ENCODE data around the gene ALDH1A2.
"Not testable (repeated sequence)": the region's sequence is repeated elsewhere in the genome, so short reads cannot be mapped to it uniquely, and the experiment has no call there.

ALDH1A2 gene

DNA sequence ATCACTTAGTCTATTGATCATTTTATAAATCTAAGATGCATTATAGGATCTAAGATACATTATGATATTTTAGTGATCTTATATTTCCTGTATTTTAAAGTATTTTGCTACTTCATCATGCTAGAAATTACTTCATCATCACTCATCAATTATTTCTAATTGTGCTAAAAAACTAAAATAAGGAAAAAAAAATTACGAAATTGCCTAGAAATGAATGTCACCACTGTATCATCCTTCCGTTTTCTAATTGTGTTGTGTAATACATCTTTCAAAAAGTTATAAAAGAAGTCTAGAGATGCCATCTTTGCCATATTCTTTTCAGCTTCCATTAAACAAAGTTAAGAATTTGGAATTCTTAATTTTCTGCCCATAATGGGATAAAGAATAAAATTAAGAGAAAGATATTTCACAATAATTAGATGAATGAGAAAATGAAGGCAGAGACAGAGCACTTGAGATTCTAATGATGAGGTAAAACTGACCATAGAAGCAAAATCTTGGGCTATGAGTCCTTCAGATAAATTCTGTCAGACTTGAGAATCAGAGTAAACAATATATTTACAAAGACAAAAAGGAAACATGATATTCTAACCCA lies 48.8 kb downstream of the ALDH1A2 start:
- H3K9me3 Mint-ChIP-seq: peaks cover 0 to 1% of the 10 kb centered on the region in 2 donors
- H3K27ac Mint-ChIP-seq: no peak overlapping the region
- H3K4me3 Mint-ChIP-seq: no peak overlapping the region
- DNase-seq (no peak), ATAC-seq (replicated peaks) (no peak)
- no peaks in the 10 kb centered on the region for H3K36me3 Mint-ChIP-seq
- H3K27me3 Mint-ChIP-seq: peaks cover 14 to 20% of the 10 kb centered on the region in 2 donors
- H3K4me1 Mint-ChIP-seq: no peaks in the 10 kb centered on the region

- no peaks in the 10 kb centered on the region for H3K9me3 Mint-ChIP-seq
- H3K36me3 Mint-ChIP-seq: no peaks in the 10 kb centered on the region
- no peak for DNase-seq
- peaks cover 8 to 20% of the 10 kb centered on the region in 2 donors for H3K27me3 Mint-ChIP-seq
- H3K27ac Mint-ChIP-seq: no peak overlapping the region
- no peak for ATAC-seq (replicated peaks)
- no peak overlapping the region for H3K4me3 Mint-ChIP-seq
- no peaks in the 10 kb centered on the region for H3K4me1 Mint-ChIP-seq
These were observed 49.9 kb downstream of the ALDH1A2 start for GRCh38 chr15:58015565-58015964.

GRCh38 chr15:58014470-58014869 lies 51.0 kb downstream of the ALDH1A2 start:
- DNase-seq: no peak
- Mint-ChIP-seq H3K4me3 (no peak overlapping the region), H3K4me1 (no peaks in the 10 kb centered on the region), H3K27me3 (peaks cover 11 to 31% of the 10 kb centered on the region in 2 donors), H3K9me3 (no peaks in the 10 kb centered on the region), H3K36me3 (no peaks in the 10 kb centered on the region), H3K27ac (no peak overlapping the region)
- no peak for ATAC-seq (replicated peaks)

GRCh38 chr15:58014040-58014439 lies 51.5 kb downstream of the ALDH1A2 start:
- Mint-ChIP-seq H3K36me3 (no peaks in the 10 kb centered on the region), H3K9me3 (no peaks in the 10 kb centered on the region), H3K27ac (no peak overlapping the region), H3K27me3 (peaks cover 14 to 31% of the 10 kb centered on the region in 2 donors), H3K4me1 (no peaks in the 10 kb centered on the region), H3K4me3 (no peak overlapping the region)
- DNase-seq (no peak), ATAC-seq (replicated peaks) (no peak)

- no peaks in the 10 kb centered on the region for H3K9me3 Mint-ChIP-seq
- no peak overlapping the region for H3K27ac Mint-ChIP-seq
- H3K27me3 Mint-ChIP-seq: peaks cover 14 to 41% of the 10 kb centered on the region in 2 donors
- no peak overlapping the region for H3K4me3 Mint-ChIP-seq
- H3K4me1 Mint-ChIP-seq: no peaks in the 10 kb centered on the region
- no peak for DNase-seq
- ATAC-seq (replicated peaks): no peak
- no peaks in the 10 kb centered on the region for H3K36me3 Mint-ChIP-seq
These were observed 54.5 kb downstream of the ALDH1A2 start for GRCh38 chr15:58010983-58011382.

GRCh38 chr15:58003810-58004209 lies 61.7 kb downstream of the ALDH1A2 start:
- Mint-ChIP-seq H3K27me3 (peaks cover 11 to 21% of the 10 kb centered on the region in 2 donors), H3K4me1 (no peaks in the 10 kb centered on the region), H3K4me3 (no peak overlapping the region), H3K27ac (no peak overlapping the region), H3K9me3 (peaks cover 0 to 3% of the 10 kb centered on the region in 2 donors), H3K36me3 (no peaks in the 10 kb centered on the region)
- ATAC-seq (replicated peaks) (no peak), DNase-seq (no peak)

GRCh38 chr15:58002338-58003126 lies 63.0 kb downstream of the ALDH1A2 start:
- no peak overlapping the region for H3K4me3 Mint-ChIP-seq
- peaks cover 0 to 5% of the 10 kb centered on the region in 2 donors for H3K9me3 Mint-ChIP-seq
- ATAC-seq (replicated peaks) (no peak), DNase-seq (no peak)
- H3K27me3 Mint-ChIP-seq: peaks cover 16 to 28% of the 10 kb centered on the region in 2 donors
- H3K27ac Mint-ChIP-seq: no peak overlapping the region
- H3K36me3 Mint-ChIP-seq: no peaks in the 10 kb centered on the region
- H3K4me1 Mint-ChIP-seq: no peaks in the 10 kb centered on the region

DNA sequence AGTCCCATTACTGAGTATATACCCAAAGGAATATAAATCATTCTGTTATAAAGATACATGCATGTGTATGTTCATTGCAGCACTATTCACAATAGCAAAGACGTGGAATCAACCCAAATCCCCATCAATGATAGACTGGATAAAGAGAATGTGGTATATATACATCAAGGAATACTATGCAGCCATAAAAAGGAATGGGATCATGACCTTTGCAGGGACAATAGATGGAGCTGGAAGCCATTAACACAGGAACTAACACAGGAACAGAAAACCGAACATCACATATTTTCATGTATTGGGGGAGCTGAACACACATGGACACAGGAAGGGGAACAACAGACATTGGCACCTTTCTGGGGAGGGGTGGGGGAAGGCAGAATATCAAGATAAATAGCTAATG lies 65.8 kb downstream of the ALDH1A2 start:
- not testable (repeated sequence) for H3K4me1 Mint-ChIP-seq; H3K9me3 Mint-ChIP-seq; H3K4me3 Mint-ChIP-seq; ATAC-seq (replicated peaks); DNase-seq; H3K36me3 Mint-ChIP-seq; H3K27ac Mint-ChIP-seq
- H3K27me3 Mint-ChIP-seq: peaks cover 20 to 29% of the 10 kb centered on the region in 2 donors

- Mint-ChIP-seq H3K36me3 (no peaks in the 10 kb centered on the region), H3K27me3 (peaks cover 29 to 50% of the 10 kb centered on the region in 2 donors), H3K27ac (no peak overlapping the region), H3K4me1 (no peaks in the 10 kb centered on the region), H3K4me3 (no peak overlapping the region), H3K9me3 (peaks cover 0 to 5% of the 10 kb centered on the region in 2 donors)
- no peak for ATAC-seq (replicated peaks)
- DNase-seq: no peak
These were observed 69.0 kb downstream of the ALDH1A2 start for GRCh38 chr15:57996561-57996960.

- no peaks in the 10 kb centered on the region for H3K4me1 Mint-ChIP-seq
- no peak overlapping the region for H3K4me3 Mint-ChIP-seq
- H3K36me3 Mint-ChIP-seq: no peaks in the 10 kb centered on the region
- peaks cover 24 to 46% of the 10 kb centered on the region in 2 donors for H3K27me3 Mint-ChIP-seq
- H3K27ac Mint-ChIP-seq: no peak overlapping the region
- ATAC-seq (replicated peaks): no peak
- no peak for DNase-seq
- H3K9me3 Mint-ChIP-seq: peaks cover 0 to 3% of the 10 kb centered on the region in 2 donors
These were observed 71.1 kb downstream of the ALDH1A2 start for GRCh38 chr15:57994221-57995049.

- Mint-ChIP-seq H3K4me1 (no peaks in the 10 kb centered on the region), H3K27ac (no peak overlapping the region), H3K4me3 (no peak overlapping the region), H3K36me3 (no peaks in the 10 kb centered on the region), H3K9me3 (peaks cover 0 to 2% of the 10 kb centered on the region in 2 donors), H3K27me3 (peaks cover 18 to 37% of the 10 kb centered on the region in 2 donors)
- DNase-seq (no peak), ATAC-seq (replicated peaks) (no peak)
These were observed 71.9 kb downstream of the ALDH1A2 start for GRCh38 chr15:57993409-57994145.

GRCh38 chr15:57992761-57993355 lies 72.7 kb downstream of the ALDH1A2 start:
- H3K9me3 Mint-ChIP-seq: no peaks in the 10 kb centered on the region
- DNase-seq: no peak
- no peaks in the 10 kb centered on the region for H3K36me3 Mint-ChIP-seq
- no peaks in the 10 kb centered on the region for H3K4me1 Mint-ChIP-seq
- no peak for ATAC-seq (replicated peaks)
- H3K27ac Mint-ChIP-seq: no peak overlapping the region
- peaks cover 13 to 30% of the 10 kb centered on the region in 2 donors for H3K27me3 Mint-ChIP-seq
- no peak overlapping the region for H3K4me3 Mint-ChIP-seq

- Mint-ChIP-seq H3K4me3 (no peak overlapping the region), H3K36me3 (no peaks in the 10 kb centered on the region), H3K27me3 (peaks cover 0 to 21% of the 10 kb centered on the region in 2 donors), H3K9me3 (peaks cover 0 to 4% of the 10 kb centered on the region in 2 donors), H3K27ac (no peak overlapping the region), H3K4me1 (no peaks in the 10 kb centered on the region)
- DNase-seq (no peak), ATAC-seq (replicated peaks) (no peak)
These were observed 92.0 kb downstream of the ALDH1A2 start for GRCh38 chr15:57973534-57973933.

Data from stimulated activated naive B cell treated with anti-CD40 and anti-IgM and Interleukin-4, amounts not matched to agents 10 μg/mL and 1 μg/mL and 100 μg/mL, for 72 hours (primary cell).